Measurements from ENCODE around the gene TNIP2.

Gene TNIP2

DNA sequence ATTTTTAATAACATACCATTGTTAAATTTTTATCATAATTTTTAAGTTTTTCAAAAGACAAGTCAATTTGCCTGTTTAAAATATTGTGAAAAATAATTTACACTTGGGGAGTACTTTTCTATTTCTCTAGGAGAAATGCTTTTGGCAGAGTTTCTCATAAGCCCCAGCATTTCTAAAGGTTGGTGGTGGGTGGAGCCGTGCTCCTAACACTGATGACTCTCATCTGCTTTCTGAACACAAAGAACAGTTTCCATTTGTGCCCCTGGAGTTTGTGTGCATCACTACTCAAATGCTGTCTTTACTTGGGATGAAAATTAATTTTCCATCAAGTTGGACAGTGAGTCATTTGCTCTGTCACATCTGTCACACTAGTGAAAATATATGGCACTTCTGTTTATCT lies 57.6 kb downstream of the TNIP2 start:
- Histone ChIP-seq H3K27me3 (ENCODE audit: insufficient read depth, low read length, poor library complexity) (no peaks in the 10 kb centered on the region), H3K36me3 (ENCODE audit: control insufficient read depth, insufficient read depth, low read length) (peaks cover 29% of the 10 kb centered on the region), H3K4me2 (ENCODE audit: low read length) (no peak overlapping the region), H4K8ac (ENCODE audit: low read depth, low read length) (no peak overlapping the region), H3K23ac (ENCODE audit: low read length) (no peak overlapping the region), H3K18ac (ENCODE audit: low read length) (no peak overlapping the region), H3K9ac (ENCODE audit: low read length) (no peak overlapping the region), H3K79me2 (ENCODE audit: control insufficient read depth, insufficient read depth, low read length) (no peaks in the 10 kb centered on the region), H3K27ac (ENCODE audit: low read depth, low read length) (no peak overlapping the region), H3K79me1 (ENCODE audit: low read length) (no peaks in the 10 kb centered on the region), H4K5ac (ENCODE audit: low read length) (no peak overlapping the region), H3K4me1 (ENCODE audit: control insufficient read depth, low read depth, low read length) (no peaks in the 10 kb centered on the region), H3K4ac (ENCODE audit: low read depth, low read length) (no peak overlapping the region), H2AK5ac (ENCODE audit: low read length) (no peak overlapping the region), H2BK5ac (ENCODE audit: low read length) (no peak overlapping the region), H2BK15ac (replicated peaks; ENCODE audit: low read depth) (no peak overlapping the region), H3K56ac (ENCODE audit: low read length) (no peak overlapping the region), H2BK120ac (ENCODE audit: low read depth, low read length) (no peak overlapping the region), H3K4me3 (ENCODE audit: low read length) (no peak overlapping the region)
- DNase-seq = no peak
- WGBS (ENCODE audit: extremely low coverage, insufficient coverage, low lambda C conversion rate) = no CpG with 5 or more reads among the region's 1 CpG

GRCh38 chr4:2697995-2698414 lies 58.1 kb downstream of the TNIP2 start:
- H3K4me2 ChIP-seq (ENCODE audit: low read length) = no peak overlapping the region
- no peak overlapping the region for H2BK120ac ChIP-seq (ENCODE audit: low read depth, low read length)
- H3K79me1 ChIP-seq (ENCODE audit: low read length) = no peaks in the 10 kb centered on the region
- no peak overlapping the region for H2BK15ac ChIP-seq (replicated peaks; ENCODE audit: low read depth)
- H3K36me3 ChIP-seq (ENCODE audit: control insufficient read depth, insufficient read depth, low read length) = peaks cover 26% of the 10 kb centered on the region
- H3K56ac ChIP-seq (ENCODE audit: low read length) = no peak overlapping the region
- no peaks in the 10 kb centered on the region for H3K79me2 ChIP-seq (ENCODE audit: control insufficient read depth, insufficient read depth, low read length)
- H3K23ac ChIP-seq (ENCODE audit: low read length) = no peak overlapping the region
- no peak overlapping the region for H3K4ac ChIP-seq (ENCODE audit: low read depth, low read length)
- H3K4me1 ChIP-seq (ENCODE audit: control insufficient read depth, low read depth, low read length) = no peaks in the 10 kb centered on the region
- H3K27ac ChIP-seq (ENCODE audit: low read depth, low read length) = no peak overlapping the region
- no peak for DNase-seq
- H2AK5ac ChIP-seq (ENCODE audit: low read length) = no peak overlapping the region
- H4K8ac ChIP-seq (ENCODE audit: low read depth, low read length) = no peak overlapping the region
- H3K27me3 ChIP-seq (ENCODE audit: insufficient read depth, low read length, poor library complexity) = no peaks in the 10 kb centered on the region
- no peak overlapping the region for H3K9ac ChIP-seq (ENCODE audit: low read length)
- H4K5ac ChIP-seq (ENCODE audit: low read length) = no peak overlapping the region
- H3K18ac ChIP-seq (ENCODE audit: low read length) = no peak overlapping the region
- no CpG with 5 or more reads among the region's 8 CpGs for WGBS (ENCODE audit: extremely low coverage, insufficient coverage, low lambda C conversion rate)
- H3K4me3 ChIP-seq (ENCODE audit: low read length) = no peak overlapping the region
- H2BK5ac ChIP-seq (ENCODE audit: low read length) = no peak overlapping the region

GRCh38 chr4:2696423-2696822 lies 59.7 kb downstream of the TNIP2 start:
- Histone ChIP-seq H4K8ac (ENCODE audit: low read depth, low read length) (no peak overlapping the region), H3K27ac (ENCODE audit: low read depth, low read length) (no peak overlapping the region), H3K79me2 (ENCODE audit: control insufficient read depth, insufficient read depth, low read length) (no peaks in the 10 kb centered on the region), H2BK120ac (ENCODE audit: low read depth, low read length) (no peak overlapping the region), H3K4me3 (ENCODE audit: low read length) (no peak overlapping the region), H3K23ac (ENCODE audit: low read length) (no peak overlapping the region), H3K79me1 (ENCODE audit: low read length) (no peaks in the 10 kb centered on the region), H2AK5ac (ENCODE audit: low read length) (no peak overlapping the region), H3K9ac (ENCODE audit: low read length) (no peak overlapping the region), H3K56ac (ENCODE audit: low read length) (no peak overlapping the region), H3K4me2 (ENCODE audit: low read length) (no peak overlapping the region), H3K27me3 (ENCODE audit: insufficient read depth, low read length, poor library complexity) (no peaks in the 10 kb centered on the region), H2BK15ac (replicated peaks; ENCODE audit: low read depth) (no peak overlapping the region), H4K5ac (ENCODE audit: low read length) (no peak overlapping the region), H2BK5ac (ENCODE audit: low read length) (no peak overlapping the region), H3K18ac (ENCODE audit: low read length) (no peak overlapping the region), H3K4ac (ENCODE audit: low read depth, low read length) (no peak overlapping the region), H3K4me1 (ENCODE audit: control insufficient read depth, low read depth, low read length) (no peaks in the 10 kb centered on the region), H3K36me3 (ENCODE audit: control insufficient read depth, insufficient read depth, low read length) (peaks cover 22% of the 10 kb centered on the region)
- WGBS (ENCODE audit: extremely low coverage, insufficient coverage, low lambda C conversion rate) = no CpG with 5 or more reads among the region's 14 CpGs
- DNase-seq = no peak

DNA sequence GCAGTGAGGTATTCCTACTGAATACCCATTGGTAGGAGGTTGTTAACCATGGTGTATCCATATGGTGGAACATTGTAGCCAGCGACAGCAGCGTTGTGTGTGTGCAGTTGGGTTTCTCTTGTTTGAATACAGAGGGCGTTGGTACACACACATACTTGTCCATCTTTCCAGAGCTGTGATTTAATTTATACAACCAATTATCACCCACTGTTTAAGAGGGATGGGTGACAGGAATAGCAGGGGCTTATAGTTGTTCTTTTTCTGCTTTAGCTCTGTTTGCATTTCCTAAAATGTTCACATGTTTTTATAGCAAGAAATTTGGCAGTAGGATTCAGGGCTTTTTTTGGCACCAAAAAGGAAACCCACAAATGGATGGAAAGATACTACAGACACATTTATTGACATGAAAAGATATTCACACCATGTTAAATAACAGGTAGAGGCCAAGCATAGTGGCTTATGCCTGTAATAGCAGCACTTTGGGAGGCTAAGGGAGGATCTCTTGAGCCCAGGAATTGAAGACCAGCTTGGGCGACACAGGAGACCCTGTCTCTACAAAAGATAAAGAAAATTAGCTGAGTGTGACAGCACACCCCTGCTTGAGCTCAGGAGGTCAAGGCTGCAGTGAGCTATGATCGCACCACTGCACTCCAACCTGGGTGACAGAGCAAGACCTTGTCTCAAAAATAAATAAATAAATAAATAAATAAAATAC lies 60.6 kb downstream of the TNIP2 start:
- no peak overlapping the region for H3K18ac ChIP-seq (ENCODE audit: low read length)
- H3K79me2 ChIP-seq (ENCODE audit: control insufficient read depth, insufficient read depth, low read length) = no peaks in the 10 kb centered on the region
- DNase-seq = no peak
- no peak overlapping the region for H2BK15ac ChIP-seq (replicated peaks; ENCODE audit: low read depth)
- no peak overlapping the region for H3K4me2 ChIP-seq (ENCODE audit: low read length)
- H2BK120ac ChIP-seq (ENCODE audit: low read depth, low read length) = no peak overlapping the region
- no peak overlapping the region for H3K9ac ChIP-seq (ENCODE audit: low read length)
- no peaks in the 10 kb centered on the region for H3K4me1 ChIP-seq (ENCODE audit: control insufficient read depth, low read depth, low read length)
- no peaks in the 10 kb centered on the region for H3K27me3 ChIP-seq (ENCODE audit: insufficient read depth, low read length, poor library complexity)
- H4K5ac ChIP-seq (ENCODE audit: low read length) = no peak overlapping the region
- no peak overlapping the region for H3K4me3 ChIP-seq (ENCODE audit: low read length)
- no CpG with 5 or more reads among the region's 5 CpGs for WGBS (ENCODE audit: extremely low coverage, insufficient coverage, low lambda C conversion rate)
- no peak overlapping the region for H4K8ac ChIP-seq (ENCODE audit: low read depth, low read length)
- H3K79me1 ChIP-seq (ENCODE audit: low read length) = no peaks in the 10 kb centered on the region
- H2BK5ac ChIP-seq (ENCODE audit: low read length) = no peak overlapping the region
- H3K36me3 ChIP-seq (ENCODE audit: control insufficient read depth, insufficient read depth, low read length) = peaks cover 23% of the 10 kb centered on the region
- H3K27ac ChIP-seq (ENCODE audit: low read depth, low read length) = no peak overlapping the region
- H3K56ac ChIP-seq (ENCODE audit: low read length) = no peak overlapping the region
- H2AK5ac ChIP-seq (ENCODE audit: low read length) = no peak overlapping the region
- no peak overlapping the region for H3K23ac ChIP-seq (ENCODE audit: low read length)
- no peak overlapping the region for H3K4ac ChIP-seq (ENCODE audit: low read depth, low read length)

GRCh38 chr4:2694691-2695090 lies 61.4 kb downstream of the TNIP2 start:
- WGBS (ENCODE audit: extremely low coverage, insufficient coverage, low lambda C conversion rate) = no CpG with 5 or more reads among the region's 16 CpGs

GRCh38 chr4:2691952-2692435 lies 64.1 kb downstream of the TNIP2 start:
- no peak overlapping the region for H2BK5ac ChIP-seq (ENCODE audit: low read length)
- no peak overlapping the region for H2AK5ac ChIP-seq (ENCODE audit: low read length)
- peaks cover 27% of the 10 kb centered on the region for H3K36me3 ChIP-seq (ENCODE audit: control insufficient read depth, insufficient read depth, low read length)
- no peak overlapping the region for H3K56ac ChIP-seq (ENCODE audit: low read length)
- DNase-seq = no peak
- H3K4ac ChIP-seq (ENCODE audit: low read depth, low read length) = no peak overlapping the region
- WGBS (ENCODE audit: extremely low coverage, insufficient coverage, low lambda C conversion rate) = no CpG with 5 or more reads among the region's 7 CpGs
- no peaks in the 10 kb centered on the region for H3K27me3 ChIP-seq (ENCODE audit: insufficient read depth, low read length, poor library complexity)
- no peak overlapping the region for H3K4me2 ChIP-seq (ENCODE audit: low read length)
- no peak overlapping the region for H3K9ac ChIP-seq (ENCODE audit: low read length)
- no peak overlapping the region for H2BK120ac ChIP-seq (ENCODE audit: low read depth, low read length)
- H3K18ac ChIP-seq (ENCODE audit: low read length) = no peak overlapping the region
- H3K23ac ChIP-seq (ENCODE audit: low read length) = no peak overlapping the region
- no peak overlapping the region for H3K27ac ChIP-seq (ENCODE audit: low read depth, low read length)
- H3K79me1 ChIP-seq (ENCODE audit: low read length) = no peaks in the 10 kb centered on the region
- no peaks in the 10 kb centered on the region for H3K4me1 ChIP-seq (ENCODE audit: control insufficient read depth, low read depth, low read length)
- H3K4me3 ChIP-seq (ENCODE audit: low read length) = no peak overlapping the region
- H4K8ac ChIP-seq (ENCODE audit: low read depth, low read length) = no peak overlapping the region
- no peak overlapping the region for H2BK15ac ChIP-seq (replicated peaks; ENCODE audit: low read depth)
- H3K79me2 ChIP-seq (ENCODE audit: control insufficient read depth, insufficient read depth, low read length) = no peaks in the 10 kb centered on the region
- H4K5ac ChIP-seq (ENCODE audit: low read length) = no peak overlapping the region

More at GRCh38 chr4:2694691-2695090, 61.4 kb downstream of the TNIP2 start:
- Histone ChIP-seq H4K8ac (ENCODE audit: low read depth, low read length) (no peak overlapping the region), H3K56ac (ENCODE audit: low read length) (no peak overlapping the region), H3K23ac (ENCODE audit: low read length) (no peak overlapping the region), H3K4me1 (ENCODE audit: control insufficient read depth, low read depth, low read length) (no peaks in the 10 kb centered on the region), H3K4me2 (ENCODE audit: low read length) (no peak overlapping the region), H3K79me1 (ENCODE audit: low read length) (no peaks in the 10 kb centered on the region), H2AK5ac (ENCODE audit: low read length) (no peak overlapping the region), H3K4ac (ENCODE audit: low read depth, low read length) (no peak overlapping the region), H2BK5ac (ENCODE audit: low read length) (no peak overlapping the region), H2BK120ac (ENCODE audit: low read depth, low read length) (no peak overlapping the region), H3K27ac (ENCODE audit: low read depth, low read length) (no peak overlapping the region), H3K18ac (ENCODE audit: low read length) (no peak overlapping the region), H3K79me2 (ENCODE audit: control insufficient read depth, insufficient read depth, low read length) (no peaks in the 10 kb centered on the region), H2BK15ac (replicated peaks; ENCODE audit: low read depth) (no peak overlapping the region), H3K9ac (ENCODE audit: low read length) (no peak overlapping the region), H4K5ac (ENCODE audit: low read length) (no peak overlapping the region), H3K27me3 (ENCODE audit: insufficient read depth, low read length, poor library complexity) (no peaks in the 10 kb centered on the region), H3K36me3 (ENCODE audit: control insufficient read depth, insufficient read depth, low read length) (peaks cover 23% of the 10 kb centered on the region), H3K4me3 (ENCODE audit: low read length) (no peak overlapping the region)
- no peak for DNase-seq
